GM21786 (cell line): Measurements from ENCODE around the gene SLC38A7.
"Not testable (repeated sequence)": the region's sequence is repeated elsewhere in the genome, so short reads cannot be mapped to it uniquely, and the experiment has no call there.

ENCODE experiments used
- ATAC-seq: cut with Tn5 transposase; IDR thresholded peaks from one replicate; pipeline ENCODE4 v1.9.1; 2021; ENCODE audit not compliant: unreplicated experiment

The SLC38A7 gene

DNA sequence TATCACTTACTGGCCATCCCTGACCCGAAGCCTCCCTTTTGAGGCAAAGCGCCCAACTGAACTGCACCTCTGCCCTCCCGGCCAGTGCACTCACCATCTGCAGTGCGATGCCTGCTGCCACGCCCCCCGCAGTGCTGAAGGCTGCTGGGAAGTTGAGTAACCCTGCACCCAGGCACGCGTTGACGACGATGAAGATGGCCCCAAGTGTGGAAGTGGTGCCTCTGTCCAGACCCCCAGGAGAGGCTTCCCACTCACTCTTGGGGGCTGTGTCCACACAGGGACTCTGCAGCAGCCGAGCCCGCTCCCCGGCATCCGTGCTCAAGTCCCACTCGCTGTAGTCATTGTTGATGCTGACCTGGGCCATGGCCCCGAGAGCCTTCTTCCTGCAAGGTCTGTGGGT is 4.8 kb downstream of the SLC38A7 start:
- ATAC-seq: no peak

GRCh38 chr16:58678716-58679115 is 5.9 kb downstream of the SLC38A7 start:
- no peak for ATAC-seq

GRCh38 chr16:58678269-58678668 is 6.3 kb downstream of the SLC38A7 start:
- no peak for ATAC-seq

DNA sequence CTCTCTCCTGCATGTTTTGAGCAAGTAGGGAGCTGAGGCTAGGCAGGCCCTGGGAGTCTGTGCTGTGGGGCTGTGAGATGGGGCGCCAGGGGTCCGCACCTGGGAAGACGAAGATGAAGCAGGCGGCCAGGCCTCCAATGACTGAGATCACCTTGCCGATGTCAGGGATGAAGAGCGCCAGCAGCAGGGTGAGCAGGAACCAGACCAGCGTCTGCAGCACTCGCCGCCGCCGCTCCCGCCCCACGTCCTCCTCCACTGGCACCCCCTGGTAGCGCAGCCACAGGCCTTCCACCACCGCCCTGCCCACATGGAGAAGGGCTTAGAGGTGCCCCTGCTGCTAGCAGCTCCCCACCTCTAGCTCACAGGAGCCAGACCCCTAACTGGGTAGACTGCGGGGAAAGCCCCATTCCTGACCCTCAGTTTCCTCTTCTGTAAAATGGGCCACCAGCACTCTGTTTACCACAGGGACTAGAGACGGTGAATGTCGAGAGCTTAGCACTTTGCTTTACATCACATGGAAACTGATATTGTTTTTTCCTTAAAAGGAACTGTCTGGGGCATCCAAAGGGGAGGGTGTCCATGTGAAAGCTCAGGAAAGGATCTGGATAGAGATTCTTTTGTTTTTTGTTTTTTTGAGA is 13.5 kb downstream of the SLC38A7 start:
- no peak for ATAC-seq

DNA sequence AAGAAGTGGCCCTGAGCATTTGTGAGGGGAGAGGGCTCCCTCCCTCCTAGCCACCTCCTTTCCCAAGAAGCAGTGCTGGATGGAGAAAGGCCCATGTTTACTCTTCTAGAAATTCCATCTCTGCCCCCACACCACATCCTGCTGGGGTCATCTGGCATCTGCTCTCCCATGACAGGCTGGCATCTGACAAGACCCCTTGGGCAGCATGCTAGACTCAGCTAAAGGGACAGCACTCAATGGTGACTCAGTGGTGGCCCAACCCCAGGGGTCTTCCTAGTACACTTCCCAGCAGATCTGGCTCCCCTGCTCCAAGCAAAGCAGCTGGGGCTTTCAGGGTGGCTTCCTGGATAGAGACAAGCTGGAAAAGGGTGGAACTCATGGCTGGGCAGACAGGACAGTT is 14.4 kb downstream of the SLC38A7 start:
- ATAC-seq: no peak

GRCh38 chr16:58665200-58665599 is 19.4 kb downstream of the SLC38A7 start:
- ATAC-seq: no peak

DNA sequence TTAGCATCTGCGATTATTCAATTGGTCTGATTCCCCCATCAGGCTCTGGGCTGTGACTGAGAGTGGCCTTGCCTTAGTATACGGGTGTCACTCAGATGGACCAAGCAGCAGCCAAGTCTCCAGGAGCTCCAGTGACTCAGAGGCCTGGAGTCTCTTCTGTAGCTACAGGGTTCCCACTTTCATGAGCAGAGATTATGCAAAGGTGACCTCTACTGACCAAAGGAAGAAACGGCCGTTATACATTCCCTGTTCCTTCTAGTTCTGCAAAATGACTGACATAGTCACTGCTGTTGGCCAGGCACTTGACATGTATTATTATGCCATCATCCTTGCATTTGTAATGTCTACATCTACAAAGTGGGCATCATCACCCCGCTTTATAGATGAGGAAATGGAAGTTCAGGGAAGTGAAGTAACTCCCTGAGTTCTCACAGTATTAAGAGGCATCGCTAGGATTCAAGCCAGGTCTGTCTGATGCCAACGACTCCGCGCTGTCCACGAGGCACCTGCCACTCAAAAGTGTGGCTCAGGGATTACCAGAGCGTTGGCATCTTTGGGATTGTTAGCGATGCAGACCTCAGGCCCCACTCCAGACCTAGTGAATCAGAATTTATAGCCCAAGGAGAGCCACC is 23.3 kb downstream of the SLC38A7 start:
- ATAC-seq: no peak

- ATAC-seq: not testable (repeated sequence)
Measured at GRCh38 chr16:58659911-58660310, 24.7 kb downstream of the SLC38A7 start.

- ATAC-seq: no peak
Measured at GRCh38 chr16:58658796-58659211, 25.8 kb downstream of the SLC38A7 start.

GRCh38 chr16:58656899-58657298 is 27.7 kb downstream of the SLC38A7 start:
- no peak for ATAC-seq

DNA sequence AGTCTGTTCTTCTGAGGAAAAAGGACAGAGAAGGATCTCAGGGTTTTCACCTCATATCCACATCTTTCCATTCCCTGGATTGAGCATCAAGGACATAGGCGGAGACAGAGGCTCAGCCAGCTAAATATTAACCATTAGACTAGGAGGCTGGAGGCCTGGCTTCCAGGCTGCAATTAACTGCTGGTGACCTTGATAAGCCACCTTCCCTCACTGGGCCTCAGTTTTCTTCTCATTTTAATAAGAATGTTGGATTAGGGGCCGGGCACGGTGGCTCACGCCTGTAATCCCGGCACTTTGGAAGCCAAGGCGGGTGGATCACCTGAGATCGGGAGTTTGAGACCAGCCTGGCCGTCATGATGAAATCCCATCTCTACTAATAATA is 29.4 kb downstream of the SLC38A7 start:
- ATAC-seq: no peak

DNA sequence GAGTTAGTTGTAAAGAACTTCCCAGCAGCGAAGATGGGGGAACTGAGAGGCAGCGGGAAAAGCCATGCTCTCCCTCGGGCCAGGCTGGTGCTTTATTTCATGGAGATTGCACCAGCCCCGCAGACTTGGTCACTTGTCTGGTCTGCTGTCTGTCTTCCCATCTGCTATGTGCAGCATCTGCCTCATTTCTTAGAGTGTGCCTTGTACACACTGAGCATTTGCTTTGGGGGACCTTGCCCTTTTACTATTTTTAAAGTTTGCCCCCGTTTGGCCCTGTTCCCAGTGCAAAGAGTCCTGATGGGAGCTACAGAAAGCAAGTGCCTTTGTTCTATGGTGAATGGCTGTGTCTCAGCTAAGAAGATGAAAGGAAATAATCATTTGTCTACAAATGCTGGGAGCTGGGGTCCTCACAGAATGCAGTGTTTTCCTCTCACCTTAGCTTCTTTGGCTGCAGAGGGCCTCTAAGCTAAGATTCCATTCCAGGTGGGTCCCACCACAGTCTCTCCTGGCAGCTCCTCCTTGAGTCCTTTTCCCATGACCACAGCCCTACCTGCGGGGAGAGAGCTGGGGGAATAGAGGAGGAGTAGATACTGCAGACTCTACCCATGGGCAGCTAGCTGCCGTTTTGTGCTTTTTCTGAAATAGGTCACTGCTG is 29.9 kb downstream of the SLC38A7 start:
- ATAC-seq: no peak

- ATAC-seq: no peak
Measured at GRCh38 chr16:58652741-58653140, 31.8 kb downstream of the SLC38A7 start.

GRCh38 chr16:58651965-58652348 is 32.6 kb downstream of the SLC38A7 start:
- no peak for ATAC-seq

GRCh38 chr16:58649707-58650106 is 34.9 kb downstream of the SLC38A7 start:
- no peak for ATAC-seq

DNA sequence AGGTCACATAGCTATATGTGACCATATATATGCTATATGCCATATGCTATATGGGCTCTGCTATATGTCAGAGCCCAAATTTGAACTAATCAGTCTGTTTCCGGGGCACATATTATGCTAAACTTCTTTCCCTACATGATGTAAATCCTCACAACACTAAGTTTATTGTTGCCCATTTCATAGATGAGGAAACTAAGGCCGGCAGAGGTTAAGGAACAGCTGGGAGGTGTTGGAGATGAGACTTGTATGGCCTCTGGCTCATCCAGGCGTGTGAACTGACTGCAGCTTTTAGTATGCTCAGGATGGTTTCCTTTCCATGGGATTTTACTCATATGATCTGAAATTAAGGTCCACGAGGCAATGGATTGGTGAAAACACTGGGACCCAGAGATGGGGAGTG is 37.5 kb downstream of the SLC38A7 start:
- no peak for ATAC-seq

- ATAC-seq: no peak
Measured at GRCh38 chr16:58644765-58645487, 39.6 kb downstream of the SLC38A7 start.

- no peak for ATAC-seq
Measured at GRCh38 chr16:58644108-58644507, 40.5 kb downstream of the SLC38A7 start.

DNA sequence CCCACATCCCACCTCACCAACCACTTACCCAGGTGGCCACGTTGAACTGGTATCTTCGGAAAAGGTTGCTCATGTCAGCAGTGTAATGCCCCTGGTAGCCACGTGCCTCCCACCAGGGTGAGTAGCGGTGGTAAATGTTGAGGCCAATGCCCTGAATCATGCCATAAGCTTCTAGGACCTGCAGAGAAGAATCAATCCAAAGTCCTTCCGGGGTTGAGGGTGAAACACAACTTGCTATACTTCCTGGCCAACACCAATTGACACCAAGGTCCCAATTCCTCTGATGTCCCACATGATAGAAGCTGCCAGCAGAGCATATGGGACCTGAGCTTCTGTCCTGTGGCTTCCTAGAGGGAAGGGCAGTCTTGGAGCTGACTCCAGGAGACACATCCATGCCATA is 43.6 kb downstream of the SLC38A7 start:
- ATAC-seq: no peak

GRCh38 chr16:58639836-58640235 is 44.7 kb downstream of the SLC38A7 start:
- no peak for ATAC-seq

DNA sequence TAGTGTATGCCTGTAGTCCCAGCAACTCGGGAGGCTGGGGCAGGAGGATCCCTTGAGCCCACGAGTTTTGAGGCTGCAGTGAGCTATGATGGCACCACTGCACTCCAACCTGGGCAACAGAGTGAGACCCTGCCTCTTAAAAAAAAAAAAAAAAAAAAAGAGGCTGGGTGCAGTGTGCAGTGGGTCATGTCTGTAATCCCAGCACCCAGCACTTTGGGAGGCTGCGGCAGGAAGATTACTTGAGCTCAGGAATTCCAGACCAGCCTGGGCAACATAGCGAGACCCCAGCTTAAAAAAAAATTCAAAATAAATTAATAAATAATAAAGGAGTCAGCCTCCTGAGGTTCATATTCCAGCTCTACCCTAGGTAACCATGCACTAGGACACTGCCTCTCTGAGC is 45.3 kb downstream of the SLC38A7 start:
- no peak for ATAC-seq
